ENCODE measurements around the gene RSF1. TPM values are rescaled to one million over a fixed set of nuclear protein-coding genes. Genes with fewer than 3 reads are reported as not detected.

The RSF1 gene
- total RNA-seq, 1 donor from 2014 or later = 68.8 TPM

DNA sequence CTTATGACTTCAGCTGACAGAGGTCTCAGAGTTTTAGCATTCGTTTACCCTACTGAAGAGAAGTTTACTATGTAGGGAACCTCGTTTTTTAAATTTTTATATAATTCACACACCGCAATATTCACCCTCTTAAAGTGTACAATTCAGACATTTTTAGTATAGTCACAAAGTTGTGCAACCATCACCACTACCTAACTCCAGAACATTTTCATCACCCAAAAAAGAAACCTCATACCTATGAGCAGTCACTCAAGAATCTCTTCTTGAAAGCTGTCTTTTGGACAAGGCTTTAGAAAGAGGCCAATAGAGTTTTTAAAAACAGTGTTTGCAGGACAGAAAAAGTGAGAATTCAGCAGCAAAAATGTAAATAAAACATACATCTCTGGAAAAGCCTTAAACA, 143.4 kb downstream of the RSF1 start:
- ChIA-PET POLR2A (no interaction called here), CTCF (no interaction called here)
- no peak for ATAC-seq (ENCODE audit: low read depth)
- Mint-ChIP-seq H3K27ac (no peak overlapping the region), H3K27me3 (no peaks in the 10 kb centered on the region), H3K4me1 (no peaks in the 10 kb centered on the region), H3K36me3 (ENCODE audit: low read depth) (peaks cover 82% of the 10 kb centered on the region), H3K9me3 (no peaks in the 10 kb centered on the region), H3K4me3 (no peak overlapping the region)
- no peak for DNase-seq
- intact Hi-C loops (cut with micrococcal nuclease) = no loop called here
- TF ChIP-seq, protein P1, sequence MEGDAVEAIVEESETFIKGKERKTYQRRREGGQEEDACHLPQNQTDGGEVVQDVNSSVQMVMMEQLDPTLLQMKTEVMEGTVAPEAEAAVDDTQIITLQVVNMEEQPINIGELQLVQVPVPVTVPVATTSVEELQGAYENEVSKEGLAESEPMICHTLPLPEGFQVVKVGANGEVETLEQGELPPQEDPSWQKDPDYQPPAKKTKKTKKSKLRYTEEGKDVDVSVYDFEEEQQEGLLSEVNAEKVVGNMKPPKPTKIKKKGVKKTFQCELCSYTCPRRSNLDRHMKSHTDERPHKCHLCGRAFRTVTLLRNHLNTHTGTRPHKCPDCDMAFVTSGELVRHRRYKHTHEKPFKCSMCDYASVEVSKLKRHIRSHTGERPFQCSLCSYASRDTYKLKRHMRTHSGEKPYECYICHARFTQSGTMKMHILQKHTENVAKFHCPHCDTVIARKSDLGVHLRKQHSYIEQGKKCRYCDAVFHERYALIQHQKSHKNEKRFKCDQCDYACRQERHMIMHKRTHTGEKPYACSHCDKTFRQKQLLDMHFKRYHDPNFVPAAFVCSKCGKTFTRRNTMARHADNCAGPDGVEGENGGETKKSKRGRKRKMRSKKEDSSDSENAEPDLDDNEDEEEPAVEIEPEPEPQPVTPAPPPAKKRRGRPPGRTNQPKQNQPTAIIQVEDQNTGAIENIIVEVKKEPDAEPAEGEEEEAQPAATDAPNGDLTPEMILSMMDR (IDR thresholded peaks at IDR 0.05) = no peak

DNA sequence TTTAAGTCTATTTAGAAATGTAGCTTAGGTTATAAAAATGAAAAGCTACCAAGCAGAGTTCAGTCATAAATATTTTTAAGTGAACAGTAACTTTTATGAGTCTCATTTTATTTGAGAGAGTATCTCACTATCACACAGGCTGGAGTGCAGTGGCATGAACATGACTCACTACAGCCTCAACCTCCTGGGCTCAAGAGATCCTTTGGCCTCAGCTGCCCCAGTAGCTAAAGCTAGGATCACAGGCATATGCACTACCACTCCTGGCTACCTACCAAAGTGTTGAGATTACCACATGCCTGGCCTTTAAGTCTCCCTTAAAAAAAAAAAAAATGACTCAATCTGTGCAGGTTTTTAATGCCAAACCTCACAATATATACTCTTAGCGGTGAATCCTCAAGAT, 148.3 kb downstream of the RSF1 start:
- Mint-ChIP-seq H3K4me1 (no peaks in the 10 kb centered on the region), H3K4me3 (no peak overlapping the region), H3K36me3 (ENCODE audit: low read depth) (peaks cover 90% of the 10 kb centered on the region), H3K27me3 (no peaks in the 10 kb centered on the region), H3K9me3 (no peaks in the 10 kb centered on the region), H3K27ac (no peak overlapping the region)
- TF ChIP-seq, protein P1 (IDR thresholded peaks at IDR 0.05) = no peak
- no peak for ATAC-seq (ENCODE audit: low read depth)
- POLR2A ChIA-PET = interaction anchor here (1.4 kb wide), 1 partner anchor 11 kb away, joined by 5 read pairs; no protein-coding TSS in a partner anchor
- intact Hi-C loops (cut with micrococcal nuclease) = no loop called here
- CTCF ChIA-PET = no interaction called here
- no peak for DNase-seq

DNA sequence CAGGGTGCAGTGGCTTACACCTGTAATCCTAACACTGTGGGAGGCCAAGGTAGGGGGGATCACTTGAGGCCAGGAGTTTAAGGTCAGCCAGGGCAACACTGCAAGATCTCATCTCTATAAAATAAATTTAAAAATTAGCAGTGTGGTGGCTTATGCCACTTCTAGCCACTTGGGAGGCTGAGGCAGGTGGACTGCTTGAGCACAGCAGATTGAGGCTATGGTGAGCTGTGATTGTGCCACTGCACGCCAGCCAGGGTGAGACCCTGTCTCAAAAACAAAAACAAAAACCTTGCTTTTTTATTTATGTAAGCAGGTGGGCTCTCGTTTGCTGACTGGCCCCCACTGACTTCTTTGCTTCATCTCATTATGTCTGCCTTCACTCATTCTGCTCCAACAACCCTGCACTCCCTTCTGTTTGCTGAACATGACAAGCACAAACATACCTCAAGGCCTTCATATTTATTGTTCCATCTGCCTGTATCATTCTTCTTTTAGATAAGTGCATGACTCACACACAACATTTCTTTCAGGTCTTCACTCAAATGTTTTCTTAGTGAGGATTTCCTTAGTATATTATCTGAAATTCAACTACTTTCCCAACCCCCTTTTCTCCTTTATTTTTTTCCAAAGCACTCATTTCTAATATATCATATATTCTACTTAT, 150.5 kb downstream of the RSF1 start:
- H3K9me3 Mint-ChIP-seq = no peaks in the 10 kb centered on the region
- H3K4me3 Mint-ChIP-seq = no peak overlapping the region
- no peaks in the 10 kb centered on the region for H3K4me1 Mint-ChIP-seq
- DNase-seq (no peak), ATAC-seq (ENCODE audit: low read depth) (no peak)
- ChIA-PET POLR2A (no interaction called here), CTCF (no interaction called here)
- peaks cover 81% of the 10 kb centered on the region for H3K36me3 Mint-ChIP-seq (ENCODE audit: low read depth)
- intact Hi-C loops (cut with micrococcal nuclease) = no loop called here
- TF ChIP-seq, protein P1 (IDR thresholded peaks at IDR 0.05) = no peak
- H3K27me3 Mint-ChIP-seq = no peaks in the 10 kb centered on the region
- H3K27ac Mint-ChIP-seq = no peak overlapping the region

DNA sequence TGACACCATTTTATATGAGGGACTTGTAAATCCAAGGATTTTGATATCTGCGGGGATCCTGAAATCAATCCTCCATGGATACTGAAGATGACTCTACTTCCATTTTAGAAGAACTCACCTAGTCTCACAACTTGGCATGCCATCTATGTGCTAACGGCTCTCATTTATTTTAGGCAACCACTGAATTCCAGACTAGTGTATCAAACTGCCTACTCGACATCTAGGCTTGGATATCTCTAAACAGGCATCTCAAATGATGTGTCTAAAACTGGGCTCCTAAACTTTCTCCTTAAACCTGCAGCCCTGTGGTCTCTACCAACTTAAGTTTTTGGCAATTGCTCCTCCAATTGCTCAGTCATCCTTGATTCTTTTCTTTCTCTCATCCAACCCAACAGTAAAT, 151.8 kb downstream of the RSF1 start:
- DNase-seq (no peak), ATAC-seq (ENCODE audit: low read depth) (no peak)
- Mint-ChIP-seq H3K4me3 (no peak overlapping the region), H3K27ac (no peak overlapping the region), H3K4me1 (no peaks in the 10 kb centered on the region), H3K36me3 (ENCODE audit: low read depth) (peaks cover 70% of the 10 kb centered on the region), H3K27me3 (no peaks in the 10 kb centered on the region), H3K9me3 (no peaks in the 10 kb centered on the region)
- intact Hi-C loops (cut with micrococcal nuclease) = no loop called here
- CTCF ChIA-PET = no interaction called here
- TF ChIP-seq, protein P1 (IDR thresholded peaks at IDR 0.05) = no peak
- POLR2A ChIA-PET = no interaction called here

DNA sequence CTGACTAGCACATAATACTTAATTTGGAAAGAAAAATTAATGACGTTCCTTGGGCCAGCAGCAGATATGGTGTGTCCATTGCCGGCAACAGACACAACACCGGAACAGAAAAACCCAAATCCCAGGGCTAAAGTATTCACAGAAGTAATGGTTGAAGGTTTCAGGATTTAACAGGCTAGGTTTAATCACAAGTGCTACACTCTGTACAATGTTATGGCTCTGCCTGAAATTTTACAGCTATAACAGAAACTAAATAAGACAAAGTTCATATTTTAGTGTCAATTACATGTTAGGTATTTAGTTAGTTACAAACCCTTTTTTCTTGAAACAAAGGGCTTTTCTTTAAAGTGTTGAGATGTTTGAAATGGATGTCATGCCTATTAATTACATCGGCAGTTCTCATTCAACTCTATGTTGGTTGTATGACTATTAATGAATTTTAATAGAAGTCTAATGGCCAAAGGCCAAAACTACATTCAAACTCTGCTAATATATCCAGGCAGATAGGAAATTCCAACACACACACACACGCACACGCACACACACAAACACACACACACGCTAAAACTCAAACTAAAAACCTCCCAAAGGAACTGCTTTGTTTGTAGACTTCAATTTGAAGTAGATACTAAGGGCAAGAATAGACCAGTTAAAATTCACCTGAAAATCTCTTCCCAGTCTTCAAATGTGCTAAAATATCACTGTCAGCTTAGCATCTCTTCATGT, 155.1 kb downstream of the RSF1 start:
- DNase-seq (no peak), ATAC-seq (ENCODE audit: low read depth) (no peak)
- ChIA-PET CTCF (no interaction called here), POLR2A (no interaction called here)
- no peak overlapping the region for H3K4me3 Mint-ChIP-seq
- H3K27ac Mint-ChIP-seq = no peak overlapping the region
- H3K9me3 Mint-ChIP-seq = no peaks in the 10 kb centered on the region
- TF ChIP-seq, protein P1 (IDR thresholded peaks at IDR 0.05) = no peak
- peaks cover 43% of the 10 kb centered on the region for H3K36me3 Mint-ChIP-seq (ENCODE audit: low read depth)
- peaks cover 23% of the 10 kb centered on the region for H3K4me1 Mint-ChIP-seq
- intact Hi-C loops (cut with micrococcal nuclease) = no loop called here
- H3K27me3 Mint-ChIP-seq = no peaks in the 10 kb centered on the region

All from activated B cell treated with CpG ODN at 0.5 μM for 24 hours (primary cell).